GM12878 (cell line): Measurements from ENCODE around the gene FLAD1. TPM values are rescaled to one million over a fixed set of nuclear protein-coding genes. Genes with fewer than 3 reads are reported as not detected.

Source experiments
- ATAC-seq: fragments of 200-7000 bp; cut with Tn5 transposase; 3 replicates; pipeline ENCODE4 v1.9.1; 2020; ENCODE audit warnings: mild to moderate bottlenecking, moderate library complexity
- BruUV-seq: library from RNA; stranded (reverse); fragments of 400-500 nt; replicated peaks from 2 replicates; lab custom pipeline; 2021; lab: Mats Ljungman, UMichigan
- CTCF ChIA-PET: fragments of 300-600 bp; sonication (Branson Sonifier 250); formaldehyde crosslinking; extraction: SDS; loops from one replicate; lab custom pipeline; 2021; ENCODE audit warnings: inconsistent platforms; lab: Yijun Ruan, JAX
- POLR2A ChIA-PET: fragments of 350-600 bp; formaldehyde crosslinking; extraction: SDS; loops from one replicate; lab custom pipeline; 2021; ENCODE audit warnings: inconsistent platforms; lab: Charles Lee
- RAD21 ChIA-PET: fragments of 300-600 bp; sonication (Branson Sonifier 250); formaldehyde crosslinking; loops from one replicate; lab custom pipeline; 2023; ENCODE audit warnings: antibody characterized with exemption; ENCODE audit not compliant: unreplicated experiment; lab: Charles Lee
- SMC1A ChIA-PET: fragments of 300-600 bp; sonication (Branson Sonifier 250); formaldehyde crosslinking; loops from one replicate; lab custom pipeline; 2023; ENCODE audit not compliant: unreplicated experiment, uncharacterized antibody; lab: Charles Lee
- DNase-seq: peaks from one replicate; pipeline ENCODE4 v3.0.0-alpha.2; 2011; ENCODE audit warnings: low read depth, low spot score
- FAIRE-seq: peaks from 3 replicates; lab custom pipeline; 2011; peaks lifted over from hg19 to GRCh38; lab: Jason Lieb, UNC
- H2AFZ ChIP-seq: 2 replicates; pipeline ENCODE4 v1.6.0; 2011; ENCODE audit warnings: low read depth, low read length, control low read depth; ENCODE audit not compliant: control insufficient read depth
- H3K27ac ChIP-seq: 2 replicates; pipeline ENCODE4 v1.5.1; 2011; ENCODE audit warnings: control low read depth; ENCODE audit not compliant: control insufficient read depth, insufficient read depth
- H3K27me3 ChIP-seq, 2 experiments: replicated peaks in 1 of 2; 2 replicates each; pipeline versions ENCODE4 v1.6.0 to v1.6.1; 2011; ENCODE audit warnings: low read length in 1 of 2; ENCODE audit not compliant: control insufficient read depth in 2 of 2, insufficient read depth in 2 of 2
- H3K36me3 ChIP-seq, 2 experiments: 2 replicates each; pipeline ENCODE4 v1.5.1; 2011; ENCODE audit warnings: low read length in 1 of 2; ENCODE audit not compliant: control insufficient read depth in 2 of 2, insufficient read depth in 2 of 2
- H3K4me1 ChIP-seq: 2 replicates; pipeline ENCODE4 v1.6.1; 2011; ENCODE audit warnings: mild to moderate bottlenecking, low read length, moderate library complexity, mixed read lengths; ENCODE audit not compliant: control insufficient read depth, insufficient read depth
- H3K4me2 ChIP-seq: 2 replicates; pipeline ENCODE4 v1.6.0; 2011; ENCODE audit warnings: control low read depth; ENCODE audit not compliant: control insufficient read depth, insufficient read depth
- H3K4me3 ChIP-seq: fragments of 200-600 bp; sonication (generic); 2 replicates; pipeline ENCODE4 v1.5.1; 2016
- H3K79me2 ChIP-seq: 2 replicates; pipeline ENCODE4 v1.6.0; 2011; ENCODE audit warnings: low read length; ENCODE audit not compliant: control insufficient read depth, insufficient read depth
- H3K9ac ChIP-seq: 2 replicates; pipeline ENCODE4 v1.8.0; 2011; ENCODE audit warnings: low read length, control low read depth, mixed read lengths; ENCODE audit not compliant: control insufficient read depth, insufficient read depth
- H3K9me3 ChIP-seq: replicated peaks from 3 replicates; pipeline ENCODE4 v1.5.1; 2011; ENCODE audit warnings: mild to moderate bottlenecking, low read length; ENCODE audit not compliant: control insufficient read depth, insufficient read depth
- H4K20me1 ChIP-seq: 2 replicates; pipeline ENCODE4 v1.6.0; 2011; ENCODE audit not compliant: control insufficient read depth, insufficient read depth
- E2F4 ChIP-seq: IDR thresholded peaks from 2 replicates; pipeline ENCODE4 v1.6.1; 2012; ENCODE audit warnings: low read depth, low read length, improper control_type of control experiment
- EED ChIP-seq: sonication (generic); IDR thresholded peaks from 2 replicates; pipeline ENCODE4 v1.6.1; 2016; ENCODE audit warnings: antibody characterized with exemption, low read depth
- ELK1 ChIP-seq: IDR thresholded peaks from 2 replicates; pipeline ENCODE4 v1.6.1; 2012; ENCODE audit warnings: low read depth, low read length, improper control_type of control experiment
- ESRRA ChIP-seq: IDR thresholded peaks from 2 replicates; pipeline ENCODE4 v1.6.1; 2012; ENCODE audit warnings: mild to moderate bottlenecking, low read length, improper control_type of control experiment
- FOS ChIP-seq: IDR thresholded peaks from 3 replicates; pipeline ENCODE4 v1.6.1; 2011; ENCODE audit warnings: borderline replicate concordance; ENCODE audit not compliant: insufficient read length; ENCODE audit errors: extremely low read depth
- FOXK2 ChIP-seq: fragments of 450-650 bp; IDR thresholded peaks from 2 replicates; pipeline ENCODE4 v1.6.1; 2017; ENCODE audit warnings: mild to moderate bottlenecking, moderate library complexity
- FOXM1 ChIP-seq: IDR thresholded peaks from 2 replicates; pipeline ENCODE4 v1.6.1; 2012; ENCODE audit warnings: low read depth, mild to moderate bottlenecking, inconsistent platforms, low read length, moderate library complexity
- GATAD2B ChIP-seq: fragments of 450-650 bp; conservative IDR thresholded peaks from 2 replicates; pipeline ENCODE4 v1.6.1; 2017; ENCODE audit warnings: low read depth, mild to moderate bottlenecking, moderate library complexity
- MAX ChIP-seq: IDR thresholded peaks from 2 replicates; pipeline ENCODE4 v1.6.1; 2012; ENCODE audit warnings: low read depth, low read length, improper control_type of control experiment
- MEF2B ChIP-seq: fragments of 450-650 bp; IDR thresholded peaks from 2 replicates; pipeline ENCODE4 v1.6.1; 2018; ENCODE audit warnings: mild to moderate bottlenecking, moderate library complexity; ENCODE audit not compliant: partially characterized antibody, poor library complexity, severe bottlenecking
- RBBP5 ChIP-seq: fragments of 200-600 bp; sonication (generic); conservative IDR thresholded peaks from 2 replicates; pipeline ENCODE4 v1.6.1; 2016
- RCOR1 ChIP-seq: conservative IDR thresholded peaks from 2 replicates; pipeline ENCODE4 v1.6.1; 2012; ENCODE audit warnings: low read depth, low read length, improper control_type of control experiment
- RELB ChIP-seq: fragments of 450-650 bp; IDR thresholded peaks from 2 replicates; pipeline ENCODE4 v1.6.1; 2017; ENCODE audit warnings: low read depth, mild to moderate bottlenecking, moderate library complexity
- RUNX3 ChIP-seq: IDR thresholded peaks from 2 replicates; pipeline ENCODE4 v1.6.1; 2012; ENCODE audit warnings: low read length, inconsistent platforms
- SMARCA5 ChIP-seq: fragments of 450-650 bp; IDR thresholded peaks from 2 replicates; pipeline ENCODE4 v1.6.1; 2017; ENCODE audit warnings: mild to moderate bottlenecking
- SPI1 ChIP-seq: IDR thresholded peaks from 2 replicates; pipeline ENCODE4 v1.6.1; 2011; ENCODE audit warnings: low read depth, mild to moderate bottlenecking, low read length, moderate library complexity, borderline replicate concordance; ENCODE audit not compliant: insufficient read depth
- SREBF1 ChIP-seq: IDR thresholded peaks from 2 replicates; pipeline ENCODE4 v1.6.1; 2012; ENCODE audit warnings: mild to moderate bottlenecking, low read length
- STAT1 ChIP-seq: fragments of 450-650 bp; conservative IDR thresholded peaks from 2 replicates; pipeline ENCODE4 v1.6.1; 2014; ENCODE audit warnings: antibody characterized with exemption, mild to moderate bottlenecking
- ZNF207 ChIP-seq: fragments of 450-650 bp; IDR thresholded peaks from 2 replicates; pipeline ENCODE4 v1.6.1; 2014; ENCODE audit warnings: antibody characterized with exemption, mild to moderate bottlenecking, borderline replicate concordance
- WGBS: methylation state at CpG from one replicate; pipeline ENCODE4 v1.1.6; 2016; ENCODE audit warnings: low lambda C conversion rate; ENCODE audit not compliant: insufficient replicate concordance, insufficient coverage; ENCODE audit errors: missing lambda C conversion rate; 5-methylcytosine and 5-hydroxymethylcytosine counted together
- in situ Hi-C: fragments of 300-500 bp; cut with MboI; formaldehyde crosslinking; loops from 9 replicates; pipeline ENCODE4 v1.14.3; 2018; ENCODE audit warnings: mixed read lengths
- intact Hi-C: fragments of 100-400 bp; cut with micrococcal nuclease; formaldehyde crosslinking; loops from one replicate; pipeline ENCODE4 v1.14.2; 2022; ENCODE audit not compliant: unreplicated experiment
- polyA plus RNA-seq, 11 experiments: library from polyadenylated mRNA; depleted of rRNA in 4 of 11; unstranded in 6 of 11; stranded (reverse) in 5 of 11; fragments of >200 nt; fragmentation: Nextera tagmentation in 4 of 11; fragmentation: Illumina TruSeq in 1 of 11; extraction: Ambion mirVana in 4 of 11; extraction: Trizol in 1 of 11; gene quantifications; 1 replicate in 1 of 11; 2 replicates in 10 of 11; pipeline versions ENCODE4 v1.2.1 to v1.2.3, GENCODE V29; 2011 to 2016; ENCODE audit warnings: inconsistent platforms in 2 of 11, missing spikeins in 2 of 11, low read depth in 1 of 11
- total RNA-seq, 4 experiments: library from RNA; depleted of rRNA in 3 of 4; stranded (reverse); fragments of >200 nt in 3 of 4; fragmentation: Illumina TruSeq in 1 of 4; extraction: Trizol in 1 of 4; gene quantifications; 2 replicates each; pipeline versions ENCODE4 v1.2.1 to v1.2.3, GENCODE V29; 2013 to 2021

Gene FLAD1
- total and polyA plus RNA-seq, 10 of the 15 experiments (the other 5 are each of a cell fraction or from before 2014, with no cell fraction given): 22.9 to 93.4 (median 56.6) TPM

- no peak for TF ChIP-seq ELK1
- no peak for TF ChIP-seq FOS
These were observed 10.6 kb downstream of the FLAD1 start, which contains the start of gene LENEP (continued) for GRCh38 chr1:154993572-154994268.

GRCh38 chr1:154994269-154994587 lies 11.1 kb downstream of the FLAD1 start:
- ChIA-PET POLR2A (interaction anchor here (0.9 to 3.4 kb wide), 3 partner anchors 10 to 20 kb away, joined by 4 to 13 read pairs (median 8); partner anchors contain the start of genes CKS1B and FLAD1), CTCF (interaction anchor here (1.1 to 11.0 kb wide), 9 partner anchors 16 to 102 kb away, joined by 3 to 226 read pairs (median 6); partner anchors contain the start of genes CKS1B, FLAD1, PBXIP1 and PYGO2), SMC1A (interaction anchor here (0.5 to 8.1 kb wide), 6 partner anchors 11 to 513 kb away, joined by 3 to 69 read pairs (median 4); partner anchors contain the start of gene FLAD1), RAD21 (interaction anchor here (0.9 to 1.5 kb wide), 2 partner anchors 10 to 23 kb away, joined by 3 to 9 read pairs; partner anchors contain the start of gene FLAD1)
- ATAC-seq: no peak
- peaks cover 12% of the 10 kb centered on the region for H3K4me1 ChIP-seq
- no peaks in the 10 kb centered on the region for H3K27me3 ChIP-seq
- H3K4me3 ChIP-seq: no peak overlapping the region
- no peak overlapping the region for H3K9ac ChIP-seq
- in situ Hi-C loops: no loop called here
- no peak overlapping the region for H3K4me2 ChIP-seq
- DNase-seq: no peak
- H3K27ac ChIP-seq: no peak overlapping the region
- WGBS: 42% methylated on average over 1 of the region's 1 CpG
- H2AFZ ChIP-seq: no peak overlapping the region
- H3K36me3 ChIP-seq: peaks cover 2 to 3% of the 10 kb centered on the region in 2 experiments; a peak in 2 of 4 replicates
- no peak for FAIRE-seq
- peaks cover 2% of the 10 kb centered on the region; the same call in 1 of the 2 replicates for H3K79me2 ChIP-seq
- intact Hi-C loops: no loop called here
- H4K20me1 ChIP-seq: no peaks in the 10 kb centered on the region
- no TSS peak for BruUV-seq
- no peaks in the 10 kb centered on the region for H3K9me3 ChIP-seq
- TF ChIP-seq FOXK2: no peak
- no peak for TF ChIP-seq RELB
- no peak for TF ChIP-seq RUNX3
- TF ChIP-seq E2F4: no peak
- TF ChIP-seq FOS: no peak
- TF ChIP-seq RCOR1: no peak
- no peak for TF ChIP-seq GATAD2B
- TF ChIP-seq SMARCA5: no peak
- TF ChIP-seq ESRRA: no peak
- no peak for TF ChIP-seq MEF2B
- no peak for TF ChIP-seq STAT1
- no peak for TF ChIP-seq SREBF1
- TF ChIP-seq SPI1: no peak
- no peak for TF ChIP-seq MAX
- TF ChIP-seq RBBP5: no peak
- TF ChIP-seq ZNF207: no peak
- no peak for TF ChIP-seq EED
- no peak for TF ChIP-seq FOXM1
